CD4-positive, alpha-beta T cell treated with Interleukin-2 at 100 ng/mL for 4 hours (primary cell): ENCODE results near the gene TRPC6.
"Not testable (repeated sequence)": the region's sequence is repeated elsewhere in the genome, so short reads cannot be mapped to it uniquely, and the experiment has no call there.

Source experiments
- DNase-seq: peaks from one replicate; pipeline ENCODE4 v3.0.0-alpha.2; 2020; ENCODE audit warnings: low spot score

TRPC6 gene

DNA sequence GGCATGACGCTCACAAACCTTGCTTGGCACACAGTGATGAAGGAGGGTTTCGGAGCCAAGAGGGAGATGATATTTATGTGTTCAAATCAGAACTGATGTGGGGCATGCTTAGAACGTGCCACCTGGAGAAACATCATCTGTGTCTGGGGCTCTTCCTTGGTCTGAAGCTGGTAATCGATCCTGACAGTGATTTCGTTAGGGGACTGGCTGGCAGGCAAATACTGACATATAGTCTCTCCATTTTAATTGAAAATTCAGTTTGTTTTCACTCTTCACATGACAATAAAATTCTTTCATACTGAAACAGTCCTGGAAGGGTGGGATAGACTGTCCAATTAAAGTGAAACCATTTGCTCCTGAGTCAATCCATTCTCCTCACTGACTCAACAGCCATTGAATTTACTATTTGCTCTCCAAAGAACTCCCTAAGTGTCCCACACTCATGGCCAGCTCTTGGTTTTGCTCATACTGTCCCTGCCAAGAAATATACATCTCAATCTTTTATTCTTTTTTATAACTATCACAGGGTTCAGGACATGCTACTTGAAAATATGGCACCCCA, 134.8 kb downstream of the TRPC6 start:
- no peak for DNase-seq

DNA sequence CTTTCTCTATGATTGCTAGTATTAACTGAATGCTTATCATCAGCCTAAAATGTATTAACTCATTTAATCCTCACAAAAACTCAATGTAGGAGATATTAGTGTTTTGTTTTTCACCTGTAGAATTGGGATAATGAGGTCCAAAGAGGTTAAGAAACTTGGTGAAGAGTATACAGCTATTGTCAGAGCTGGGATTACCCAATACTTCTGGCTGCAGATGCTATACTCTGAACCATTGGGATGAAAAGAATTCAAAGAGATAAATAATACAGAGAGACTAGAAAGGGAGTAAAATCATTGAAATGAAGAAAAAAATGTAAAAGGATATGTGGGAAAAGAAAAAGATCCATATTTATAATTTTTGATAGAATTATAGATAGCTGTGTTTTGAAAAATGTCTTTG, 137.1 kb downstream of the TRPC6 start:
- no peak for DNase-seq

DNA sequence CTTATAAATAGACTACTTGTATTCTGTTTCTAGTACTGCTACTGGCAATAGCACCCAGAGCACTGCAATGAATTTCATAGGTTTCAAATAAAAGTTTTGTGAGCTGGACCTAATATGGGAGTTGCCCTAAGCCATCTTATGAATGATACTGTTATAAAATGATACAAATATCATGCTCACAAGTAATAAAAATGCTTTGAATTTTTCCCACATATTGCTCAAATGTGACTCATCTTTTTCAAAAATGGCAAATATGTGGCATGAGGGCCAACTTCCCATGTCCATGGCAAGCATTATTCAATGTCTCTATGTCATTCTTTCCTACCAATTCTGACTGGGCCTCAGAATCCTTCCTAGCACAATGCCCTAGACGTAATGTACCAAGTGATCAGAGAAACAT, 137.6 kb downstream of the TRPC6 start:
- no peak for DNase-seq

DNA sequence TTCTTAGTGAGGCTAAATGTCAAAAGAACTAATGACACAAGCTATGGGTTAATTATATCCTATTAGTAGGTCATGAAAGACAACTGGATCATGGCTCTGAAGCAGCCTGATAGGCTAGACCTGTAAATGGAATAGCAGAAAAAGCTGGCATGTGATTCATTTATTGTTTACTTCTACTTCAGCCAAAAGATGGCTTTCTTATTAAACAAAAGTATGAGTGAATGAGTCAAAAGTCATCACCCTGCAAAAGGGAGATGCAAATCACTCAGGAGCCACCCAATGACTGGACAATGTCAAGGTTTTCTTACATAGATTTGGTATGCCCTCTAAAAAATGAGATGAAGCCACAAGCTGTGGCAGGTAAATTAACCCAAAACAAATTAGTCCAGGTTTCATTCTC, 138.0 kb downstream of the TRPC6 start:
- DNase-seq, result no peak

DNA sequence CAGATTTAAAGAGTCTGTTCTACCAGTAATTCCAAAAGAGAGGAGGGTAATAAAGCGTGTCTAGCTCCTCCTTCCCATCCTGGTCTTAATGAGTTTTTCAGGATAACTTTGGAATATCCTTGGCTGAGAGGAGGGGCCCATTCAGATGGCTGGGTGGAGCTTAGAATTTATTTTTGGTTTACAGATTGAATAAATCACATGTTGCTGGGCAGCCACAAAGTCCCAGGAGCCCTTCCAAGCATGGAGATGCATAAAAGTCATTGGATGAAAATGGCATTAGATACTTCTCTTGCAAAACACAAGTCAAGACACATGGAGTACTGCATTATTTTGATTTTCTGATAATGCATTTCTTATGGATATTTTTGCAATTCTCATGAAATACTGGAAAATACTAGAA, 139.0 kb downstream of the TRPC6 start:
- no peak for DNase-seq

DNA sequence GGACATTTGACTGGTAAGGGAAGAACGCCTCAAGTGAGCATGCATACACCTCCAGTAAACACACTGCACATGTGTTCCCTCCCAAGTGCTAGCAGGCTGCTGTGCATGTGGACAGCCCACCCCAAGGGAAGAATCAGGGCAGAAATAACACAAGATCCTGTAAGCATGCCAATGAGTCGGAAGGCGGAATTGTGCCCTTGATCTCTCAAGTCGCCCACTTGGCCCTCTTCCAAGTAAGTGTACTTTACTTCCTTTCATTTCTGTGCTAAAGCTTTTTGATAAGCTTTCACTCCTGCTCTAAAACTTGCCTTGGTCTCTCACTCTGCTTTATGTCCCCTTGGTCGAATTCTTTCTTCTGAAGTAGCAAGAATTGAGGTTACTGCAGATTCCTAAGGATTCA, 139.6 kb downstream of the TRPC6 start:
- no peak for DNase-seq

DNA sequence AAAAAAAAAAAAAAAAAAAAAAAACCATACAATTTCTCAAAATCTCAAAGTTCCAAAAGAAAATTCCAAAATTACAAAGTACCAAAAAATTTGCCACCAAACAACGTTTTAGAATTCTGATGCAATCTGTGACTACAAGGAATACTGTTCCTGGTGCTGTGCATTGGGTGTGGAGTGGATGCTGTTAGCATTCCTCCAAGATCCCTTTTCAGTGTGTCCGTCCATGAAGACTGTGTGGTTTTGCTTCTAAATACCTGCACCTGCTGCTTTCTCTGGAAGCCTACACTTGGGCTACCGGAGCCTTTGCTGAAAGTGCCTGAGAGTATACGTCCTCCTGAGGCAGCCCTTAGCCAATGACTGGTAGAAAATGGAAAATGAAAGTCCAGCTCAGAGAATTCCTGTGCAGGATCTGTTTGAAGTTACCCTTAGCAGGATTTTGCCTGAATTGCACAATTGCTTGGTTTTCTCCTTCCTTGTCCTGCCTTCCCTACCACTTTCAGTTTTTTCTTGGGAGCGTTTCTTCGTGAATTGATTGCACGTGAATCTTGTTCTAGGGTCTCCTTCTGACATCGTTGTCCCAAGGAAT, 140.8 kb downstream of the TRPC6 start:
- DNase-seq, result no peak

DNA sequence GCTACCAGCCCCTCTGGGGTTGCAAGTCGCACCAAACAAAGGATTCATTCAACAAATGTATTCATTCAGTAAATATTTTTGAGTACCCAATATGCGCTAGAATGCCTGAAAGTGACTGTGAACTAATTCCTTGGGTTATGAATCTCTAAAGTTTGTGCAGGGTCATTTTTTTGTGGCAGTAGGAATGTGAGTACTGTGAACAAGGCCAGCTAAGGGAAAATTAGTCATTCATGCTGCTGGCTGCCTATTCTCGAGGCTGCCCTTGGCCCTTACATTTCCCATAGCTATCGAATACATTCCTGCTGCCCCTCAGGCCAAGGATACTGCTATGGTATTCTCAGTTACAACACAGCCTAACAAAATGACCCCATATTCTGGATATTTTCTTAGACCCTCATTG, 141.6 kb downstream of the TRPC6 start:
- no peak for DNase-seq

DNA sequence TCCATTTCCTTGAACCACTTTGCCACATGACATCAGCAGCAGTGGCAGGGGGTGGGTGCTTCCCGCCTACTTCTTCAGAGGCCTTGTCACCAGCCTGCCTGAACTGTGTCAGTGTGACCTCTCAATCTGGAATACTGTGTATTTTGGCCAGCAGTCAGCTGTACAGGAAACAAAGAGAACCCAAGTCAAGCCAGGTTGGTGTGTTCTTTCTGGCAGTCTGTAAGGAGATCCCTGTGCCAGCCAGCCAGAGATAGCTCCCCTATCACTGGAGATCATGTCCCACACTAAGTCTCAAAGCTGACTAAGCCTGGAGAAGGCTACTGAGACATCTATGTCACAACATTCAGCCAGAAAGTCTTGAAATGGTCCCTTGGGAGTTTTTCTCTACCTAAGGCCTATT, 142.1 kb downstream of the TRPC6 start:
- DNase-seq, result no peak

DNA sequence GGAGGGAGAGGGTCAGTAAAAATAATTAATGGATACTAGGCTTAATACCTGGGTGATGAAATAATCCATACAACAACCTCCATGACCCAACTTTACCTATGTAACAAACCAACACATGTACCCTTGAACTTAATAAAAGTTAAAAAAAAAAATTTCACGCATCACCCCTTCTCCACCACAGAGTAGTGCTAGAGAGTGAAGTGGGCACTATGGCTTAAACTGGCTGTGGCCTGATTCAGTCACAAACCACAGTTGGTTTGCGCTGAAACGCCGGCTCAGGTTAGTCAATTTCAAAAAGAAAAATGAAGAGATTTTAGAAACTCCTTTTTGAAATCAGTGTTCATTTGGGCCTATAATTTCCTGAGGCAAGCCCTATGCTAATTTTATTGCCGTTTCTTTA, 144.3 kb downstream of the TRPC6 start:
- DNase-seq, result no peak

DNA sequence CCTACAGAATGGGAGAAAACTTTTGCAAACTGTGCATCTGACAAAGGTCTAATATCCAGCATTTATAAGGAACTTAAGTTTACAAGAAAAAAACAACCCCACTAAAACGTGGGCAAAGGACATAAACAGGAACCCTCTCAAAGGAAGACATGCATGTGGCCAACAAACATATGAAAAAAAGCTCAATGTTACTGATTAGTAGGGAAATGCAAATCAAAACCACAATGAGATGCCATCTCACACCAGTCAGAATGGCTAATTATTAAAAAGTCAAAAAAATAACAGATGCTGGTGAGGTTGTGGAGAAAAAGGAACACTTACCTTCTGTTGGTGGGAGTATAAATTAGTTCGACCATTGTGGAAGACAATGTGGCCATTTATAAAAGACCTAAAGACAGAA, 145.1 kb downstream of the TRPC6 start:
- DNase-seq, result not testable (repeated sequence)

DNA sequence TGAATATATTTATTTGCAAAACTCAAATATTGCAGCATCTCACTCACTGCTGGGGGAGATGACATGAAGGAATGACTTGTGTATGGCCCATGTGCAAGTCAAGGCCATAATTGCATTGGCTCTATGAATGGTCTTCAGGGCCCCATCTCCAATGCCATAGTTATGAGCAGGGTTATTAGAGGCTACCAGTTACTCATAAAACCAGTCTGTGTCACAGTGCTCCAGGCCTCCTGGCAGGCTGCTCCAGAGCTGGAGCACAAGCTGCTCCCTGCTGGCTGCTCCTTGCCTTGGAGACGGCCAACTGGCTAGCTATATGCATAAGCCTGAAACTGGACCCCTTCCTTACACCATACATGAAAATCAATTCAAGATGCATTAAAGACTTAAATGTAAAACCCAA, 145.7 kb downstream of the TRPC6 start:
- no peak for DNase-seq

DNA sequence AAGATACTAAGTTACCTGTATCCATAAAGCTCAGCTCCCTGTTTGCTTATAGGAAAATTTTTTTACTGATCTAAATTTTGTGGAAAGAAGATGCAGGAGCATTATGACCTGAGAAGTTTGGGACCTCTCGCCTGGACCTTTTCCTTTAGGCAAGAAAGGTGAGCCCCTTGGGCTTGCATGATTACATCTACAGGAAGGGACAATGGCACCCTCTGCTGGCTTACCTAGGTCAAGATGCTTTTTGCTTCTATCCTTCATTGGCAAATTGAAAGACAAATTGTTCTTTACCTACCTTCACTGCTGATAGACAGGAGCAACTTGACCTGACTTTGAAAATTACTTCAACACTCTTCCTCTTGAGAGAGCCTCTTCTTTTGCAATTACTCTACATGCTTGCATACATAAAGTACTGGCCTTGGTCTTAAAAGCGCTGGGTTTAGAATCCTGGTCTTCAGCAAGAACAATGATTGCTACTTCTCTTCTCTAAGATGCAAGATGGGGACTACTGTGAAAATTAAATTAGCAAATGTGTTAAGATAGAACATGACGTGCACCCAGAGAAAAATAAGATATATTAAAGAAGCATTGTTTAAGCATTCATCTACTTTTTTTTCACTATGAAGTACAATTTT, 147.2 kb downstream of the TRPC6 start:
- no peak for DNase-seq

DNA sequence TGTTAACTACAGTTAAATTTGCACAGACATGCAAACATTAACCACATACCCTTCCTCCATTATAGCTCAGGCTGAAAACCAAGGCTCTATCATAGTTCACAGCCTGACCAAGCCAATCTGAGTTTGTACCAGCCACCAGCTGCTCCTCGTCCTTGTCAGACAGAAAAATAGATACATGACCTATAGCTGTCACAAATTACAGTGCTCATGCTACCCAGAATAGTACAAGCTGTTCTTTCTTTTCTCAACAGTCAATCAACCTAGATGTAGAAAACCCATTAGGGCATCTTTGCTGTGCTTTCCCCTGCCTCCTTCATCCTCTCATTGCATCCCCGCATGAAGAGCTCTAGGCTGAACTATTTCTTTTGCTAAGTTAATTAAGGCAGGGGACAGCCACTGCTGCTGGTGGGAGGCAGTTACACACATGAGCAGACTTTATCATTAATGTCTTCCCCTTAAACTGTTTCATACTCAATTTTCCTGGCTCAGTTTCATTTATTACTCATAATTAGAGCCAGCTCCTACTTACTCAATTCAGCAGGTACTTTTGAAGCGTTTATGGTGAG, 148.3 kb downstream of the TRPC6 start:
- DNase-seq, result no peak

DNA sequence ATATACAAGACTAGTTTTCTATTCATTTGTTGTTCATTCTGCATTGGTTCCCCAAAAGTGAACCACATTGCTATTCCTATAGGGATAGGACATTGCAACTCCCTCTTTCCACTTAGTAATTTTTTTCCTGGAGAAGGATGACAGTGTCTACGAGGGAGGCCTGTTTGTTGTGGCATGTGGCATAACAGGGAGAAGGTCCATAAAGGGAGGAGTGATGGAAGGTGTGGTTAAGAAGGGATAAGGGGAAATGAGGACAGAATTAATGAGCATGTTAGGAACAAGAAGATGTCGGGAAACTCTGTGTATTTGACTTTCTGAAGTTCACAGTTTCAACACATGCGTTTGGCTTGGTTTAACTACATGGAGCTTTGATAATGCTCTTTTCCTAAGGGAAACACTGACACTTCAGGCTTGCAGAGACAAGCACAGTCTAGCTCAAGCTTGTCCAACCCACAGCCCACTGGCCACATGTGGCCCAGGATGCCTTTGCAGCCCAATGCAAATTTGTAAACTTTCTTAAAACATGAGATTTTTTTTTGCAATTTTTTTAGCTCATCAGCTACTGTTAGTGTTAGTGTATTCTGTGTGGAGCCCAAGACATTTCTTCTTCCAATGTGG, 149.7 kb downstream of the TRPC6 start:
- no peak for DNase-seq

DNA sequence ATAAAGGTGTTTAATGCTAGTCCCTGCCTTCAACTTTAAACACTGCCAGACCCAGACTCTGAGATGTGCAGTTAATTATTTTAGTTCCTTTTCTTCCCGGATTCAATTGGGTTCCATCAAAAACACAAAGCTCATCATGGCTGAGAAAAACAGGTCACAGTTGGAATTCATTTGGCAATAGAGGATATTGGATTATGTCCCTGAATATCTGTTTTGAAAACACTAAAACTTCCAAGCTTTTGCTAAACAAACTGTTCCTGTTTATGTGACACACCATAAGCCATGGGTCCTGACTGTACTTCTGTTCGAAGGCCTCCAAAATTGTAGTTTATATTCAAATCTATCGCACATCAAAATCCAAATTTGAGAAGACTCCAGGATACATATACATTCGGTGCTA, 150.7 kb downstream of the TRPC6 start:
- DNase-seq, result no peak

DNA sequence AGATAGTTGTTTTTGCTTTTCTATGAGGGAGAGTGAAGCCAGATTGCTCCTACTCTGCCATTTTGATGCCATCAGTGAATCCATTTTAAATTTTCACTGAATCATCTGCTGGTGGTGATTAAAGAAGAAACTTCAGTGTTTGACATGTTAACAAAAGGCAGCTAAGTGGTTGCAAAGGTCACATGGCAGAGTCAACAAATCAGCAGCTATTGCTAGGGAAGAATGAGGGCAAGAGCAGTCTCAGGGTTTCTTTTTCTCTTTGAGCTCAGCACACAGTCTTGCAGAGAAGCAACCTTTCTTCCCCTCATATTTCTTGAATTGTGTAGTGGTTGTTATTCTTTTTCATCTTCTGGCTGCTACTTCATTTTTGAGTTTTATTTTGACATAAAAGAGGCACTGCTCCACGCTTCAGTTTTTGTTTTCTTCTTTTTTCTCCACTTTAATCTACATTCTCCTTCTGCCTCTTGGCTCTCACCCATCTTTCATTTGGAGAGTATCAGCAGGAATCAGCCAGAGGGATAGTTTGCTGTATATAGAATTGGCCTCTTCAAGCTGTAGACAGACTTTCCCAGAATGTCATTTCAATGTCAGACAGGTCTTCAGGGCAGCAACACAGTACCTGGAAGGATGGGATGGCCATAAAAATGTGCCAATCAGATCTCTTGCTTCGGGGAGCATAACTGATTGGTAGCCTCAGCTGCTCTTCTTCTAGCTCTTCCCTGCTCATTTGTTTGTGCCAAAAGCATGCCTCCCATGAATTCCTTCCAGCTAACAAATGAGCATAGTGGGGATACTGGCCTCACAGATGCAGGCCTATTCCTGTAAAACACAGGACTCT, 153.9 kb downstream of the TRPC6 start:
- no peak for DNase-seq

DNA sequence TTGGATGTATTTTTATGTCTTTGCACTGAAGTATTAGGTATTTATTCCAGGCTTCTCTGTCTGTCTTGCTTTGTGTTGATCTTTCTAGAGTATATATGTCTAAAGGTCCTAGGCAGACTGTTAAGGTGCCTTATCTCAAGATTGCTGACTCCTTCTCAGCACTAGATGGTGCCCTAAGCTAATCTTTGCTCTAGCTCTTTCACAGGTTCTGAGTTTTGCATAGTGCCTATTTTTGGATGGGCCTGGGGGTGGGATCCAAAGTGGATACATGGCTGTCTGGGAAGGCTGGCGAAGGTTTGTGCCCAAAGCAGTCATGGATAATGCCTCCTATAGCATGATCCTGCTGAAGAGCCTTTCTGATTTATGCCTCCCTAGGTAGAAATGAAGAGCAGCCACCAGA, 154.9 kb downstream of the TRPC6 start:
- DNase-seq, result no peak

DNA sequence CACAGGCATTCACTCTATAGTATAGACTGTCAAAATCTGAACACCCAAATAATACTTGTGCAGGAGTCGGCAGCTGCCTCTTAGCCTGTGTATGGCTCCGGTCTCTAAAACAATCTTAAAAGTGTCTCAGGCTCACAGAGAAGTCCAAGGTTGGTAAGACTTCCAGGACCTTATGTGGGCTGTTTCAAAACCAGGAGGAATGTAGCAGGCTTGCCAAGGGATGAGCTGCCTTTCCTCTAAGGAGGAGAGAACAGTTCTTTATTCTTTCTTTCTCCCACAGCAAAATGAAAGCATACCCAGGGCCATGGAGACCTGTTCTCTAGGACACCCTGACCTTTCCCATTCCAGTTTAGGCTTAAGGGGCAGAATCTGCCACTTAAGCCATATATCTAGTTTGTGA, 176.5 kb downstream of the TRPC6 start:
- no peak for DNase-seq
